LNCaP clone FGC (cell line): ENCODE data around the gene AIG1.
"Not testable (repeated sequence)": the region's sequence is repeated elsewhere in the genome, so short reads cannot be mapped to it uniquely, and the experiment has no call there.

ENCODE experiments used
- DNase-seq: peaks from one replicate; pipeline ENCODE4 v3.0.0-alpha.2; 2011; ENCODE audit warnings: low read depth
- H3K4me3 ChIP-seq: 2 replicates; pipeline ENCODE4 v1.5.1; 2011; ENCODE audit warnings: mild to moderate bottlenecking, low read depth, low read length, control low read depth
- TF ChIP-seq, protein P1 (sequence below): IDR thresholded peaks from 2 replicates; pipeline ENCODE4 v1.5.1; 2012; ENCODE audit warnings: mild to moderate bottlenecking; ENCODE audit not compliant: control insufficient read depth, insufficient read depth; ENCODE audit errors: extremely low read depth

AIG1 gene

DNA sequence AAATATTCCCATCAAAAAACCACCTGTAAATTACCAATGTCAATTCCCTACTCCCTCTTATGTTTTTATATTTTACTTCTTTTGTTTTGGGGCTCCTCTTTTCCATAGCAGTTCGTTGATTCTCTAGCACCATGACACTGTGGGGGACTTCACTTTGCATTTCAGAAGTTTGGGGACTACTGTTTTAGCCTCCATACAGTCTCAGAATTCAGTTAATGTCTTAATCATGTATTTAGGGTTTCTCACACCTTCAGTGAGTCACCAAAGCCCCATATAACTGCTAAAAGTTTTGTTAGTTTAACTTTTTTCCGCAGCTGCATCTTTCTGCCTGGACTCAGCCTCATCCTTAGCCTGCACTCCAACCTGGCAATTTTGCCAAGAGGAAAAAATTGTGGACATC lies 20.7 kb upstream of the AIG1 start:
- TF ChIP-seq, protein P1, sequence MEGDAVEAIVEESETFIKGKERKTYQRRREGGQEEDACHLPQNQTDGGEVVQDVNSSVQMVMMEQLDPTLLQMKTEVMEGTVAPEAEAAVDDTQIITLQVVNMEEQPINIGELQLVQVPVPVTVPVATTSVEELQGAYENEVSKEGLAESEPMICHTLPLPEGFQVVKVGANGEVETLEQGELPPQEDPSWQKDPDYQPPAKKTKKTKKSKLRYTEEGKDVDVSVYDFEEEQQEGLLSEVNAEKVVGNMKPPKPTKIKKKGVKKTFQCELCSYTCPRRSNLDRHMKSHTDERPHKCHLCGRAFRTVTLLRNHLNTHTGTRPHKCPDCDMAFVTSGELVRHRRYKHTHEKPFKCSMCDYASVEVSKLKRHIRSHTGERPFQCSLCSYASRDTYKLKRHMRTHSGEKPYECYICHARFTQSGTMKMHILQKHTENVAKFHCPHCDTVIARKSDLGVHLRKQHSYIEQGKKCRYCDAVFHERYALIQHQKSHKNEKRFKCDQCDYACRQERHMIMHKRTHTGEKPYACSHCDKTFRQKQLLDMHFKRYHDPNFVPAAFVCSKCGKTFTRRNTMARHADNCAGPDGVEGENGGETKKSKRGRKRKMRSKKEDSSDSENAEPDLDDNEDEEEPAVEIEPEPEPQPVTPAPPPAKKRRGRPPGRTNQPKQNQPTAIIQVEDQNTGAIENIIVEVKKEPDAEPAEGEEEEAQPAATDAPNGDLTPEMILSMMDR: no peak
- DNase-seq: no peak
- H3K4me3 ChIP-seq: no peak overlapping the region

DNA sequence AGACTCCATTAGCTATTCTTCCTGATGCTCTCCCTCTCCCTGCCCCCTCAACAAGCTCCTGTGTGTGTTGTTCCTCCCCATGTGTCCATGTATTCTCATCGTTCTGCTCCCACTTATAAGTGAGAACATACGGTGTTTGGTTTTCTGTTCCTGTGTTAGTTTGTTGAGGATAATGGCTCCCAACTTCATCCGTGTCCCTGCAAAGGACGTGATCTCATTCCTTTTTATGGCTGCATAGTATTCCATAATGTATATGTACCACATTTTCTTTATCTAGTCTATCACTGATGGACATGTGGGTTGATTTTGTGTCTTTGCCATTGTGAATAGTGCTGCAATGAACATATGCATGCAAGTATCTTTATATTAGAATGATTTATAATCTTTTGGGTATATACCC lies 16.3 kb upstream of the AIG1 start:
- DNase-seq: not testable (repeated sequence)

DNA sequence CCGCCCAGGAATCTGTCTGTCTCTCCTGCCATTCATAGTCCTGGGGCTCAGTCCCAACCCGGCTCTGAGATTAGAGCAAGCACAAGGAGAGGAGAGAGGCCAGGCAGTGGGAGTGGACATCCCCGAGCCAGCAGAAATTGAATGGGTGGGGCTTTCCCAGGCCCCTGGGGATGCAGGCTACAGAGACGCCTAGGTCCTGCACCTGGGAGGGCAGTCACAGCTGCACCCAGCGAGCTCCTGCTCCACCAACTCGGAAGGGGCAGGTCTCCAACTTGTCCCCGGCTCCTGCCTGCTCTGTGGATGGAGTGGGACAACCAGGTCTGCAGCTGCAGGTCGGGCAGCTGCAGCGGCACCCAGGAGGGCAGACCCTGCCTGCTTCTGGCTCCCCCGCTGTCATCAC lies 11.1 kb upstream of the AIG1 start:
- no peak overlapping the region for H3K4me3 ChIP-seq
- DNase-seq: no peak
- TF ChIP-seq, protein P1: no peak

More for the DNA sequence above, 16.3 kb upstream of the AIG1 start:
- H3K4me3 ChIP-seq: not testable (repeated sequence)

DNA sequence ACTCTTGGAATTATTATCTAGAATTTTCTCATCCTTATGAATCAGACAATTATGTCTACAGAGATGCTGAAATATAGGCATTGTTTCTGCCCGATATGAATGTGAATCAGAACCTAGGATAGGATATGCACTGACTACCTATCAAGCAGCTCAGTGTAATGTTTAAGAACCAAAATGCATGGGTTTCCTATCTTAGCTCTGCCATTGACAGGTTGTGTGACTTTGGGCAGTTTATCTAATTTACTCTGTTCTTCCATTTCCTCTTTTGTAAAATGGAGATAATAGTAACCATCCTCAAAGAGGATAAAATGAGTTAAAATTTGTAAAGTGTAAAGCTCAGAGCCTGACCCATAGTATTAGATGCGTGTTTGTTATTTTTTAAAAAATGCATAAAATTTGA lies 10.2 kb upstream of the AIG1 start:
- TF ChIP-seq, protein P1: no peak
- no peak overlapping the region for H3K4me3 ChIP-seq
- DNase-seq: no peak

DNA sequence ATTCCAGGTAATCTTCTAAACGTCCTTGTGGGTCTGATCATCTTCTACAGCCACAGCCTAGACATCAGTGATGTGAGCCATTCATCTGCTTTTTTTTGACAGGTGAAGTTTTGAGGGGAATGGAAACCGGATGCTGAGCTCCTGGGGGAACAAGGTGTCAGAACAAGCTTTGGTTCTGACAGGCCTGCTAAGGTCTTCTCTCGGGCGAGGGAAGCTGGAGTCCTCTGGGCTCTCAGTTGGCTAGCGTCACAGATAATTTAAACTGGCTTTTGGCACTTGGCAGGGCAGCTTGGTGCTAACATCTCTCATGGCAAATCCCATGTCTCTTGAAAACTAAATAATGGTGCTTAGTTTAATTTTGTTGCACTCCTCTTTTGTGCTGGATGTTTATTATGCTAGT lies 8.4 kb upstream of the AIG1 start:
- H3K4me3 ChIP-seq: no peak overlapping the region
- DNase-seq: no peak
- TF ChIP-seq, protein P1: no peak

DNA sequence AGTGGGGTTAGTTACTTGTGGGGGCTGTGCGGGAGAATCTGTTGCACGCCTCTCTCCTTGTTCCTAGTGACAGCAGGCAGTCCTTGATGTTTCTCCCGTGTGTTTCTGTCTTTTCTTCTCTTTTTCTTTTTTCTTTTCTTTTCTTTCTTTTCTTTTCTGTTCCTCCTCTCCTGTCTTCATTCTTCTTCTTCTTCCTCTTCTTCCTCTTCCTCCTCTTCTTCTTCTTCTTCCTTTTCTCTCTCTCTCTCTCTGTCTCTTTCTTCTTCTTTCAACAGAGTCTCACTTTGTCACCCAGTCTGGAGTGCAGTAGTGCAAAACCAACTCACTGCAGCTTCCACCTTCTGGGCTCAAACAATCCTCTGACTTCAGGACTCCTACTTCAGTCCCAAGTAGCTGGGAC lies 6.8 kb upstream of the AIG1 start:
- no peak overlapping the region for H3K4me3 ChIP-seq
- no peak for DNase-seq
- TF ChIP-seq, protein P1: no peak

DNA sequence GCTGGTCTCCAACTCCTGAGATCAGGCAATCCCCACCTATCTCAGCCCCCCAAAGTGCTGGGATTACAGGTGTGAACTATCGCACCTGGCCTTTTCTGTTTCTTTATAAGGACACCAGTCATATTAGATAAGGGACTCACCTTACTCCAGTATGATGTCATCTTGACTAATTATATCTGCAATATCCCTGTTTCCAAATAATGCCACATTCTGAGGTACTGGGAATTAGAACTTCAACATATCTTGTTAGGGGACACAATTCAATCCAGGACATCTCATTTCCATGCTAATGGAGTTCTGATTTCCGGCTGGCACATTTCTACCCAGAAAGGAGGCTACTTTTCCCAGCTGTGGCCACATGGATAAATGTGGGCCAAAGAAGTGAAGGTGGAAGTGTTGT lies 6.4 kb upstream of the AIG1 start:
- no peak for DNase-seq
- no peak overlapping the region for H3K4me3 ChIP-seq
- TF ChIP-seq, protein P1: no peak

DNA sequence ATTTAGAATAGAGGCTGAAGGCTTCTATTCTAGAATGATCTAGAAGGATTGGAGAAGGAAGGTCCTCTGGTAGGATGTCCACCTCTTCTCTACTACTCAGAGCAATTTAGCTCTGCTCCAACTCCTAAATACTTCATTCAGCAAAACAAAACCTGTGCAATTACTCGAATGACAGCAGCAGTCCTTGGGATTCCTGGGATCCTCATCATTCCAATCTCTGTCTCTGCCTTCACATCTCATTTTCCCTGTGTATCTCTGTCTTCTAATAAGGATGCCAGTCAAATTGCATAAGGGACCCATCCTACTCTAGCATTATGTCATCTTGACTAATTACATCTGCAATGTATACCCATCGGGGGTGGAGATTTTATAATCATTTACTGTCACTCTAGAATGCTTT lies 5.5 kb upstream of the AIG1 start:
- no peak for DNase-seq
- no peak overlapping the region for H3K4me3 ChIP-seq
- TF ChIP-seq, protein P1: no peak
